NCI-H2196 (cell line): ENCODE measurements around the gene SPOCD1.

ENCODE experiments used
- DNase-seq: peaks from one replicate; lab custom pipeline; 2025; ENCODE audit not compliant: unreplicated experiment; lab: John Stamatoyannopoulos, UW

Gene SPOCD1

DNA sequence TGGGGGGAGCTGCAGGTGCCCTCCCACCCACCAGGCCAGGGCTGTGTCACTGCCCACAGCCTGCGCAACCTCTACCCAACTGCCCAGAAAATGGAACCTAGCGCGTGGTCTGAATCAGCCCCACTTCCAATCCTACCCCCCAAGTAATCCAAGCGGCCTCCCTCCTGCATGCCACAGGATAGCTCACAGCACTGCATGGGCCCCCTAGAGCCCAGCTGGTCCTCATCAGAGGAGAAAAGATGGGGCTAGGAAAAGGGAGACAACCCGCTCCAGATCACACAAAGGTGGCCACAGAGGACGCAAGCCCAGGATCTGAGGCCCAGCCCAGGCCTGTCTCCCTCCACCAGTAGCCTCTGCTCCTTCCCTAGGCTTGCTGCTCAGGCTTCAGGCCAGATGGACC is 57.8 kb downstream of the SPOCD1 start:
- DNase-seq: no peak

DNA sequence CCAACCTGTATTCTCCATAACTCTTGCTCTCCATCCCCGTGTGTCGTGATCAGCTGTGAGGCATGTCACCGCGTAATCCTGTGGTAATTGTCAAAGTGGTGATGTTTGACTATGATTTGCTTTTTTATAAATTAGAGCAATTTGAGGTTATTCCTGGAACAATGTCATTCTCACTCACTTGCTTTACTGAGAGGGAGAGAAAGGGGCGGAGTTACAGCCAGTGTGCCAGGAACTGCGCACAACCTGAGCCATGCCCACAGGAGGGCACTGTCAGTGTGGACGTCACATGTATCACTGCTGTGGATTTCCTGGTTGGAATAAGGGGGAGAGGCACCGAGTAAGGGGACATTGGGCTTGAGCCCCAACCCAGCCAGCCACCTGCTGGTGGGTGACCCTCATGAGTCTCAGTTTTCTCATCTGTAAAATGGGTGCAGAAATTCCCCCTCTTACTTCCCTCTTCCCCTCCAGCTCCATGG is 58.6 kb downstream of the SPOCD1 start:
- DNase-seq: peak; percentile 30

DNA sequence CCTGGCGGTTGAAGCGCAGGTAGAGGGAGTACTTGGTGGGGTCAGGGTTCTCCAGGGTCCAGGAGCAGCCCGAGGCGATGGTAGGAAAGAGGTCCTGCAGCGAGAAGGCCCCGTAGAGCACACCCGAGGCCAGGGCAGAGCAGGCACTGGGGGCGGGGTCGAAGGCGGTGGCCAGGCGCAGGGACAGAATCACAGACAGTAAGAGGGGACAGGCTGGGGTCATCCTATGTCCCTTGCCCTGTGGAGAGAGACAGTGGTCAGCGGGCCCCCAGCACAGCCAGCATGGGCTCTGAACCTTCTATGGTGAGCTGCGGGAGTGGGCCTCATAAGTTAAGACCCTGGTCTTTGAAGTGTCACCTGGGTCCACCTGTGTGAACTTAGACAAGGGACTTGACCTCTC is 59.2 kb downstream of the SPOCD1 start:
- no peak for DNase-seq

DNA sequence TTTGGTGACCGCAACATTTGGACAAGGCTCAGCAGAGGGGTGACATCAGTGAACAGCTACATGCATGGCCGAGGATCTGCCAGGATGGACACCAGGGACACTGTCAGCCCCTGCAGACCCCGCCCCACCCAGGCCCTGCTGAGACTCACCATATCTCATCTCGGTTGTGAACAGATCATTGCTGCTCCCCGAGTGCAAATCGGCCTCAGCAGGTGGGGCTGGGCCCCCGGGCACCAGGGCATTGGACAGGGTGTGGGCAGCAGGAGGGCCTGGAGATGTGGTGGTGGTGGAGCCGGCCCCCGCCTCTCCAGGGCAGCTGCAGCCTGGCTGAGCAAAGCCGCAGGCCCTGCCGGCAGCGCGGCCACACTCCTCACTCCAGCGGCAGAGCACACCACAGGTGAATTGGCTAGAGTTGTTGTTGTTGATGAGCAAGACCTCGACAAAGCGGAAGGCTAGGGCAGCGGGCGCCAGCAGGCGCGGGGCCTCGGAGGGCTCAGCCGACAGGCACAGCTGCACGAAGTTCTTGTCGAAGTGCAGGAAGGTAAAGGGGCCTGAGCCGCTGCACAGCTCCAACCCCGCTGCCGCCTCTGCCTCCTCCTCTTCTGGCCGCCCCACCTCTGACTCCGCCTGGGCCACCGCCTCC is 59.9 kb downstream of the SPOCD1 start:
- no peak for DNase-seq

DNA sequence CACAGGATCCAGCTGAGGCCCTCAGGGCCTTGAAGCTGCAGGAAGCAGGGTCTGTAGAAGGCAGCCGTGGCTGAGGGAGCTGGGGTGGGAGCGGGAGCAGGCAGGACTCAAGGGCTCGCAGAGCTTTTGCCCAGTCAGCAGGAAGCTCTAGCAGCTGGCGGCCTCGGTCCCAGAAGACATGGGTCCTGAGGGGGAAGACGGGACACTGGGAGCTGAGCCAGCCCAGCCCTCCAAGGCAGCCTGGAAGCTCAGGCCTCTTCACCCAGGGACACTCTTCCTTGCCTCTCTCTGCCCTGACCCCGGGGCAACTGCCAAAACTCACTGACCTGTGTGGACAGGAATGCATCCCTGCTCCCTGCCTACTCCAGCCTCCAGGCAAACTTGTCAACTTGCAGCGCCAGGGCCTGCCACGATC is 60.6 kb downstream of the SPOCD1 start:
- no peak for DNase-seq

DNA sequence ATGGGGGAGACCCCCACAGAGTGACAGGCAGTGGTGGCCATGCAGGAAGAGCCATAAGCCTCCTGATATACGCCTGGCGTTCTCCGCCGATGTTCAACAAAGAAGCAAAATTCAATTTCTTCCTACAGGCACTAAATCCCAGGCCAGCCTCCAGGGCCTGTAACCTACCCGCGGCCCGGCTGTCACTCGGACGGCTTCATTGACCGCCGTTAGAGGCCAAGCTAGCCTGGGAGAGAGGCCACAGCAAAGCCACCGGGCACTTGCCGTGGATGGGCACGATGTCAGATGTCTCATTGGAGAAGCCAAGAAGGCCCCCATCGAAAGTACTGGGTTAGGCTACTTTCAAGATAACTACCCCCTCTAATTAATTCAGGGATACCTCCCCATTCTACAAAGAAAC is 61.4 kb downstream of the SPOCD1 start:
- no peak for DNase-seq

DNA sequence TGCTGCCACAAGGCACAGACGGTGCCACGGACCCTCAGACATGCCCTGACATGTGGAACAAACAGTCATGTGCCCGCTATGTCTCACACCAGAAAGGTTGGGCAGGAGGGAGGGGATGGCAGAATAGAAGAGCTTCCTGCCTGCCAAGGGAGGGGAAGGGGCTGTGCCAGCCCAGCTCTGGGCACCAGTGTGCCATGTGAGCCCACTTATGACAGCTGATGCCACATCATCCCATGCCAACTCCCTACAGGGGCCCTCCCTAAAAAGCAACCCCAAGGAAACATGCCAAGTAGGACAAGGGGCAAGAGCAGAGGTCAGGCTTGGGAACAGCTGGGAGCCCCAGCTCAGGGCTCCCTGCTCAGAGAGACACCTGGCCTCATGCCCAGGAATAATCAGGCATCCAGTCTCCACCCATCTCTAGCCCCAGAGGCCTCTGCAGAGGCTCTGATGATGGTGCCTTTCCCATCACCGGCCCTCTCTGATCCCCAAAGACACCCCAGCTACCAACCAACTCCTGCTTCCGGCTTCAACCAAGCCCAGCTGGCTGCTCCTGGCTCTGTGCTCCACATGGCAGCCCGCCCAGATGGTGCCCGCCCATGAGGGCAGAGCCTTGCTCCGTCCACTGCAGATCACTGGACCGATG is 62.0 kb downstream of the SPOCD1 start:
- DNase-seq: peak; percentile 92

DNA sequence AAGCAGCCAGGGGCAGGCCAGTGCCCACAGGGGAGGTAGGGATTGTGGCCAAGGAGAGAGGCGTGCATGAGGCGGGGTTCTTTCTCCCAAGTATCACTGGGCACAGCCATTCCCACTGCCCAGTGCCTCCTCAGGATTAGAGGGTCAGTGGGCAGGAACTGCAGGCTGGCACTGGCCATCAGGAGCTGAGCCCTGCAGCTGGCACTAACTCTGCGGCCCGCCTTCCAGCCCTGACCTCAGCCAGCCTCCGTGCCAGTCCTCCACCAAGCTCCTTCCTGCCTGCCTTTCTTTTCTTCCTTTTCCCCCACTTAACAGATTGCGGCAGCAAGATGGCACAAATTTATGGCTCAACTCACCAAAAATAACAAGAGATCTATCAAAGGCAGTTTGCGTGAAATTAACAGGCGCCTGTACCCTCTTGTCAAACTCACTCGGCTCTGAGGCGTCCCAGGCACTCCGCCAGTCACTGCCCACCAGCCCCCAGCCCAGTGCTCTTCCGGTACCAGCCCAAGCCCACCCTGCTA is 62.8 kb downstream of the SPOCD1 start:
- DNase-seq: peak; percentile 35

DNA sequence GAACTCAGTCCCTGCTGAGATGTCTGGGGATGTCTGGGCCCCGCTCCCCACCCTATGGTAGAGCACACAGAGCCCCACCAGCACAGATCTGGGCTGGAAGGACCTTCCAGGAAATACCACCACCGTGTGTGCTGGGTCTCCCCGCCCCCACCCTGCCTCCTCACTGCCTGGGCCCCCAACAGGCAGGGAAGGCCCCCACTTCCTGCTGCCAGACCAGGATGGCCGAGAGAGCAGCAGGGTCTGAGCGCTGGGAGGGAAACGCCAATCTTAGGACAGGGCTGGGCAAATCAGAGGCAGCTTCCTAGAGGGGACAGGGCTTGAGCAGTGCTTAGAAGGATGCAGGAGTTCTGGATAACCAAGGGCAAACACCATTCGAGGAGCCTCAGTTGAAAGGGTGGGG is 63.6 kb downstream of the SPOCD1 start:
- no peak for DNase-seq

DNA sequence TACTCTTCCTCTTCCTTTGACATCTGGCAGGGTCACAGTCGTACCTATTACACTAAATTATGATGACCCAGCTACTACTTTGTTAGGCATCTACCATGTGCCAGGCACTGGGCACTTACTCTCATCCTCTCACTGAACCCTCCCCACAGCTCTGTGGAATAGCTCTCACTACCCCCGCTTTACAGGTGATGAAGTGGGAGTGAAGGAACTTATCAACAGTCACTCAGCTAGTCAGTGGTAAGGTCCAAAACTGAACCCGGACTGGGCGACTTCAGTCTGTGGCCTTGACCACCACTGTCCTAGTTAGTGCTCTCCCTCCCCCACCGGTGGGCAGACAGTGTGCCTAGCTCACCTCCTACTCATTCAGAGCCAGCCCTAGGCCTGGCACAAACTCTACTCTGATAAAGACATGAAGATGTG is 64.0 kb downstream of the SPOCD1 start:
- no peak for DNase-seq

DNA sequence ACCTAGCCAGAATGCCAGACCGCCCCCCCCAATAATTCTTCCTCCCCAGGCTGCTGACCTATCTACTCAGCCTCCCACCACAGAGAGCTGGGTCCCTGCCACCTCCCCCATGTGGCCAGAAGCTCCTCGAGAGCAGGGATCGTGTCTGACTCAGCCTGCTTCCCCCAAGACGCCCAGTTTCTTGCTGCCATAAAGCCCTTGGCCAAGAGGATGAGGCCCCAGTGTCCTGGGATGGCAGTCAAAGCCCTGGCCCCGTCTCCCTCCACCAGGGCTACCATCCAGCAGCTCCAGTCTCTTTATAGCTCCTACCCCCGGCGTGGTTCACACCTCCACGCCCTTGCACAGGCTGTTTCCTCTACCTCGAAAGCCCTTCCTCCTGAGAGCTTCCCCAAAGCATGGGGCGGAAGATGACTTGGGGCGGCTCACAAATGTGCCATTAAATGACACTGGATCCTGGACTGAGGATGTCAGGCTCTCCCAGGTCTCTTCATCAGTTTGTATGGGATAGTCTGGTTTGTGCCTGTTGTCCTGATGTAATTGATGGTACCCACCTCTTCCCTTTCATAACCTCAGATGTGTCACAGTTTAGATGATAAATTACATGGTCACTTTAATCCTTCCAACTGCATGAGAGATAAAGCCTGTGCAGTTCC is 64.8 kb downstream of the SPOCD1 start:
- no peak for DNase-seq

DNA sequence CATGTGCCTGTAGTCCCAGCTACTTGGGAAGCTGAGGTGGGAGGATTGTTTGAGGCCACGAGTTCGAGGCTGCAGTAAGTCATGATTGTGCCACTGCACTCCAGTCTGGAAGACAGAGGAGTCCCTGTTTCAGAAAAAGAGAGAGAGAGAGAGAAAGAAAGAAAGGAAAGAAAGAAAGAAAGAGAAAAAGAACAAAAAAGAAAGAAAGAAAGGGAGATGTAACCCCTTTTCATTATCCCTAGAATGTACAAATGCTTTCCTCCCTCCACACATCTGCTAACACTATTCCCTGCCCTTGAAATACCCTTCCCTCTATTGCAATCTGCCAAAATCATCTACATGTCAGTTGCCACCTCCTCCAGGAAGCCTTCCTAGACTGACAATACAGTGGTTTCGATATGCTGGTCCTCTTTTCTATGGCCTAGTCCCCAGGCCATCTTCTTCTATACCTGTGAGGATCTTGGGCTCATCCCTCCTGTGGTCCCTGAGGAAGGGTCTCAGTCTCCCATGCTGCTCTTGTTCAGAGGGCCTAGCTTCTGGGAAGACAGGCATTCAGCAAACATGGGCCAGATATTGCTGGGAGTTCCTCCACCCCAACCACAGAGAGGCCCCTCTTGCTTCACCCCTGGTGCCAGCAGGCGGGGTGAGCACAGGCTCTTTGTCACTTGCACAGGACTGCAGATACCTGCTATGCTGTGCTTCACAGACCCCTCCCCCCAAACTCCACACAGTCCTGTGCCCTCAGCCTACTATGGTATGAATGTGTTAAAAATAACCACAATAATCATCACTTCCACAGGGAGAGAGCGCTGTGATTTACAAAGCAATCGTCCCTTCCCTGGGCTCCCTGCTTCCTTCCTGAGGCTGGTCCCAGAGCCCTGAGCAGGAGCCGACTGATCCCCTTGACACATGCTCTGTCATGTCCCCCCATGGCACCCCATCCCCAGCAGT is 65.8 kb downstream of the SPOCD1 start:
- no peak for DNase-seq

DNA sequence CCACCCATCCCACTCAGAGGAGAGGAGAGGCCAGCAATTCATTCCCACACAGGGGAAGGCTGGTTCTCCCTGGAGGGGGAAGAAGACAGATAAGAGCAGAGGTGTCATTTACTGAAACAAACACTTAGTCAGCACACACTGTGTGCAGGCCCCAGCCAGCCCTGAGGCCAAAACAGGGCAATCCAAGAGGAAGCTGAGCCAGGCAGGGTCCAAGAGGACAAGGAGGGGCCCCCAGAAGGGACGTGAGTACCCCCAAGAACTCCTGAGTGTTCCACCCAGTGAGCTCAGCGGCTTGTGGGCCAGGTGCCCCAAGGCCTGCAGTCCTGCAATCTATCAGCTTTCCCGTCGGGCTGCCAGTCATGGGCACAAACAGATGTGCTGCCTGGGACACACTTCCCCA is 67.5 kb downstream of the SPOCD1 start:
- DNase-seq: no peak

DNA sequence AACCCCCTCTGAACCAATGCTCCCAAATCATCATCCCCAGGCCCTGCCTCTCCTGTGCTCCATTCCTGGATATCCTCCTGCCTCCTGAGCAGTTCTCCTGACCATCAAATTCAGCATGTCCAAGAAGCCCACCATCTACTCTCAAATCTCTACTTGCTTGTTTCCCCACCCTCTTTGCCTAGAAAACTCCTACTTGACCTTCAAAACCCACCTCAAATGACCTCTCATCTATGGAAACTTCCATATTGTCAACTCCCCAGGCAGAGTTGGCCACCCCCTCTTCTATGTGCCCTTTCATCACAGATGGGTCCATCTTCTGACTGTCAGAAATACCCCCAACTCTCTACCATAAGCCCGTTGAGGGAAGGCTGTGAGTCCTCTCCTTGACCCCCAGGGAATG is 68.5 kb downstream of the SPOCD1 start:
- DNase-seq: no peak

DNA sequence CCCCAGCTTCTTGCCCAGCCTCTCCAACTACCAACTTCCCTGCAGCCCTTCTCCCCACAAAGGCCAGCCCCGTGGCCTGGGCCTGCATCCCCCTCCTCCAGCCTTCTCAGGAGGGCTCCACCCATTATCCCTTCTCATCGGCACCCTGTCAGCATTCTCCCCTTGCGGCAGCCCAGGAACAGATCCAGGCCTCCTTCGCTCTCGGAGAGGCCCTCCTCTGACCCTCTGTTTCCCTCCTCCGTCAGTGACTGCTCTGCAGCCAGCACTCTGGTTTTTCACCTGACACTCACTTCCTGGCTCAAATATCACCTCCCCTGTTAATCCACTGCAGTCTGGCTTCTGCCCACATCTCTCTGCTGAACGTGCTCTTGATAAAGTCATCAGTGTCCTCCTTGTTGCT is 69.1 kb downstream of the SPOCD1 start:
- peak; percentile 31 for DNase-seq

DNA sequence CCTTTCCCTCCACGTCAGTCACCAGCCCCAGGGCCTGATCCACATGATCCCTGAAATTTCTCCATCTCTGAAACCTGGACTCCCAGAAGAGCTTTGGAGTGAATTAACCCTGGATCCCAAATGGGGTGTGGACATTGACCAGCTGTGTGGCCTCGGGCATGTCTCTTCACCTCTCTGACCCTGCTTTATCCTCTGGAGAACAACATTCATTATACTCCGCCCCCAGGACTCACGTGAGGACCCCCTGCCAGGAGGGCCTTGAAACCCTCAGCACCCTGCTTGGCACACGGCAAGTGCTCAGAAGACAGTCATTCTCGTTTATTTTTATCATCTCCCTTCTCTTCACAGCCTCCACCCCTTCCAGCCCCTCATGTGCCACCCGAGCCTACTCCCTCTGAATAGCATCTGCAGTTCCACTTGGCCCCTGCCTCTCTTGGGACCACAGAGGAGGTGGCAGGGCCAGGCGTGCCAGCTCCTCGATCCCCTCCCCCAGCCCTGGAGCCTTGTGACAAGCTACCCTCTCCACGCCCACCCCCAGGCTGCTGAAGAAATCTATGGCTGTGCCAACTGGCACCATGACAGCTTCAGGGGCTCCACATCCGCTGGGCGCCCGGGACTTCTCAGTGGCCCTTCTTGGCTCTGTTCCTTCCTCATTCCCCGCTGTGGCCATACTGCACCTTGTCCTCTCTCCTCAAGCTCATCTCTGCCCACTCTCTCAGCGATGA is 69.7 kb downstream of the SPOCD1 start:
- peak; percentile 38 for DNase-seq

DNA sequence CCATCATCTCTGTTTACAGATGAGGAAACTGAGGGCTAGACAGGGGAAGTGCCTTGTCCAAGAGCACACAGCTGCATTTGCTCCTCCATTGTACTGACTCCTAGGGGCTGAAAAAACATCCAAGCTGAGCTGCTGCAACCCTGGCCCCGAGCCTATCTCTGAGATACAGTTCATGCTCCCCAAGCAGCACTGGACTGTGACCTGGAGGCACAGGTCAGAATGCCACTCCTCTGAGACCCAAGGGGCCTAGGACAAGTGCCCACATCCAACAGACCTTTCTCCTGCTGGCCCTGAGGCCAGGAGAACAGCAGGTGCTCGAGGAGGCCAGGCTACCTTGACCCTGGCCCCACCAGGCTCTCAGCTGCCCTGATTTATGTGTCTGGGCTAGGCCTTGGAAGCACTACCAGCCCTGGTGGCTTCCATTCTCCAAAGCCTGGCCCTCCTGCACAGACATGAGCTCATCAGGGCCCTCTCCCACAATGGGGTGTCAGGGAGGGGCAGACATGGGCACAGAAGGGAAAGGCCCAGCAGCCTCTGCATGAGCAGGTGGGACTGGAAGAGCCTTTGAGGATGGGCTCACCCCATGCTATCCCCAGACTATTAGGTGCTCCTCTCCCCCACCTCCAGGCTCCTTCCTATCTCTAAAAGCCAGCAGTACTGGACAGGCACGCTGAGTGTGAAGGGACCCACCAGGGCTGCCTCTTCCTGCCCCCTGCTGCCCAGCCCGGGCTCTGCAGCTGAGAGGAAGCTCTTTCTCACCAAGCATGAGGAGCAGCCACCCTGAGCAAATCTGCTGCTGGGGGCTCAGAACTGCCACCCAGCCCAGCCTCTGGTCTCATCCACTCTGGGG is 70.5 kb downstream of the SPOCD1 start:
- DNase-seq: peak; percentile 80

DNA sequence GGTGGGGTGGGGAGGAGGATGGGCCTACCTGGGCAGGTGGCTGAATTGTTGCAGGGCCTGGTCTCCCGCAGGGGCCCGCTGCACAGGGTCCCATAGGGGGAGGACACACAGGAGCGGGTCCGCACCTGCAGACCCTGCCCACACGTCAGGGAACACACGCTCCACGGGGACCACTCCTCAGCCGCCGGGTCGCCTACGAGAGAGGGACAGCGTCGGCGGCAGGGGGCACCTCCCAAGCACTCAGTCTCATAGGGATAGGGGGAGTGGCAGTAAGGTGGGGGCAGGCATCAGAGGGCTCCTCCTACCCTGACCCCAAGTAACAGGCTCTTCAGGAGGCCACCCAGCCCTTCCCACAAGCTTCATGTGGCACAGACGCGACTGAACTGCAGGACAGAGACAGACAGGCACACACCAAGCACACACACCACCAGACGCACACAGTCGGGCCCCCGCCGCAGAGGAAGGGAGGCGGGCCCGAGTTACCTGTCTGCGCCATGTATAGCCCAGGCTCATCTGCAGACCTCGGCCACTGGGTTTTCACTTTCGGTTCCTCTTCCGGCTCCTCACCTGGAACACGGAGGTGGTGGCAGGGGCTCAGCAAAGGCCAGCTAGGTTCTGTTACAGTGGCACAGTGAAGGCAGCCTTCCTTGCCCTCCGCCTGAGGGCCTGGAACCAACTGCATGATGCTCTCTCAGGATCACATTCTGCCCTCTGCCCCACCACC is 71.5 kb downstream of the SPOCD1 start:
- DNase-seq: no peak
